NCI-H1436 (cell line): ENCODE measurements around the gene OGFRL1.
"Not testable (repeated sequence)": the region's sequence is repeated elsewhere in the genome, so short reads cannot be mapped to it uniquely, and the experiment has no call there.

ENCODE experiments used
- DNase-seq: peaks from one replicate; lab custom pipeline; 2025; lab: John Stamatoyannopoulos, UW

The OGFRL1 gene

DNA sequence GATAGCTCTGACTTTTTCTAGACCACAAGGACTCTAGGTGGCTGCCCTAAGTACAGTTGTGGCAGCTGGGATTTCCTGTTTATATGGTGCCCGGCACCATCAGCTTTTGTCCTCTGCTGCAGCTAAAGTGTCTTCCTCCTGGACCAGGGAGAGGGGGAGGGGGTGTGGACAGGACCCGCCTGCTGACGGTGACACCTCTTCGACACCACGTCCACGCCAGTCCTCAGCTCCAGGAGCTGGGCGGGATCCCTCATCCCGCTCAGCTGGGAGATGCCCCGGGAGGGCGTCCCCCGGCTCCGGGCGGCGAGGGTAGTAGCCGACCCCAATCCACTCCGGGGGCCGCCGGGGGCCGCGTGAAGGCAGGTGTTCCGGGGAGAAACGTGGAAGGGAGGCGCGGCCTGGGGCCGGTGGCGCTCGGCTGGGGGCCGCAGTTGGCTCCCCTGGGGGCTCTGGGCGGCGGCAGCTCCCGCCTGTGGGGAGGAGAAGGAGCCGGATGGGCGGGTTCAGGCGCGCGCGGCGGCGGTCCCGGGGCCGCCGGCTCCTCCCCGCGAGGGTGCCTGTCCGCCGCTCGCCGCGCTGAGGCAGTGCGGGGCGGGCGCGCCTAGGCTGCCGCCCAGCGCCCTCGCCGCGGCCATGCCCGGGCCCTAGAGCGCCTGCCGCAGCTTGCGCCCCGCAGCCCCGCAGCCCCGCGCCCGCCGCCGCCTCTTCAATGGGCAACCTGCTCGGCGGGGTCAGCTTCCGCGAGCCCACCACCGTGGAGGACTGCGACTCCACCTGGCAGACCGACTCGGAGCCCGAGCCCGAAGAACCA, at the start of gene OGFRL1:
Gene OGFRL1, plus strand, starts transcription at position 584 of the 811 bp plus-strand sequence. Its CDS starts 126 bp downstream, at position 710.
- peak; percentile 45 for DNase-seq

DNA sequence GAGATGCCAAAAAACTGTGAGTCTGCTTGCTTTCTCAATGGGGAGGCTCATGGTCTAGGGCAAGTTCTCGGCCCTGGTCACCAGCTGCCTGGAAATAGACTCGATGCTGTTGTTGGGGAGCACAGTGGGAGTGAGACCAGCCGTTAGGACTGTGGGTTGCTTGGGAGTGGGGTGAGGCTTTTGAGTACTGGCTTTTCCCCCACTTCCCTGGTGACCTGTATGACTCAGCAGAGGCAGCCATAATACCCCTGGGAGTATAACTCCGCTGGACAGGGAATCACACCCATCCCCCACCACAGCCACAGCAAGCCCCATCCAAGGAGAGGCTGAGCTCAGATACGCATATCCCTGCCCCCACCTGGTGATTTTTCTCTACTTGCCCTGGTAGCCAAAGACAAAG, 48.9 kb upstream of the OGFRL1 start:
- no peak for DNase-seq

DNA sequence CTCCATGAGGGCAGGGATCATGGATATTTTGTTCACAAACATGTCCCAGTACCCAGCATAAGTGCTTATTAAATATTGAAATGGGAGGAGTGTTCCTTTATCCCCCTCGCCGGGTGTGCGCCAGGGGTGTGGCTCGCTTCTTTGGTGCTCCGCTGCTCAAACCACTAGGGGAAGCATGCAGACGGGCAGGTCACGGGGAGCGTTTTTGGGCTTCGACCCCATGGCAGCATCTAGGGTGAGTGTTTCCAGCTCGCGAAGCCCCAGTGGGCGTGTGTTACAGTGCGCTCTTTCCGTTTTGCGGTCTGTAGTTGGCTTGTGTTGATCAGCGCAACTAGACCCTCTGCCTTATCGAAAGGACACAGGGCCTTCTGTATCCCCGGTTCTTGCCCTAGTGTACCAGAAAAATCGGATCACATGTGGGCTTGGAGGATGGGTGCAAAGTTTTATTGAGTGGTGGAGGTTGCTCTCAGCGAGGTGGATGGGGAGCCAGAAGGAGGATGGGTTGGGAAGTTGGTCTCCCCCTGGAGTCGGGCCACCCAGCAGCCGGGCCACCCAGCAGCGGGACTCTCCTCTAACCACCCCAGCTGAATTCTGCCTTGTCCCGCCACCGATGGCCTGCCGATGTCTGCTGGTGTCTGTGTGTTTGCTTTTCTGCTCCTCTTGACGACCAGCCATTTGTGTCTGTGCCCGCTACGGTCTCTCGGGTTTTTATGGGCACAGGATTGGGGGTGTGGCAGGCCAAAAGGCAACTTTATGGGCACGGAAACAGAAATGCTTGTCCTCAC, 43.2 kb upstream of the OGFRL1 start:
- DNase-seq = no peak

DNA sequence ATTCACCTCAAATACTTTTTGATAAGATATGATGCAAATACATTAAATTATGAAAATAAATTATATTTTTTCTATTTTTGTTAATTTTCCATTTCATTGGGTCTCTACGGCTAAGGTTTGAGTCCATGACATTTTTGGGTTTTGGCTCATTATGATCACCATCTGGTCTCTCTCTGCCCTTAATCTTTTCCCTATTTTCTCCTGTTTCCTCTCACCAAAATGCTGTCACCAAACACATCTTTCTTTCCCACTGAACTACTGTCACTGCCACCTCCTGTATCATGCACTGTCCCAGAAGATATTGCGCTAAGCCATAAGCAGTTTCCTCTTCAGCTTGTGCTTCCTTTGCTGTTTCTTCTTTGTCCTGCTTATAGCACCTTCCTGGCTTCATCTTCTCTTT, 42.0 kb upstream of the OGFRL1 start:
- no peak for DNase-seq

DNA sequence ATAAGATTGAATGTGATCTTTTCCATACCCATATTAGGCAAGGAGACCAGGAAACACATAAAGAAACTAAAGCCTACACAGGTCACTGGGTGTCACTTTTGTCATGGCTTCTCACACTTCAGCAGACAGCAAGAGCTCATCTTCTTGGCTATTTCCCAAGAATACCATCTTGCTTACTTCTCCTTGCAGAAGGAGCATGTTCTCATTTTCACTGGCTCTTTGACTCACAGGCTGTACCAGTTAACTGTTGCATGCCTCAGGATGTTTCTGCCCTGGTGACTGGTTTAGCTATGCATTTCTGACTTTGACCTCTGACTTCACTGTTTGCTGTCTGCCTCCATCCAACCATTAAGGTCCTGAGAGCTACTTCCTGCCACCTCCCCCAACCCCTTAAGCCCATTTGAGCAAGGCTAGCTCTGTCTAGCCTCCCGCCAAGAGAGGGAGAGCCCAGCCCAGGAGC, 40.3 kb upstream of the OGFRL1 start:
- DNase-seq = no peak

DNA sequence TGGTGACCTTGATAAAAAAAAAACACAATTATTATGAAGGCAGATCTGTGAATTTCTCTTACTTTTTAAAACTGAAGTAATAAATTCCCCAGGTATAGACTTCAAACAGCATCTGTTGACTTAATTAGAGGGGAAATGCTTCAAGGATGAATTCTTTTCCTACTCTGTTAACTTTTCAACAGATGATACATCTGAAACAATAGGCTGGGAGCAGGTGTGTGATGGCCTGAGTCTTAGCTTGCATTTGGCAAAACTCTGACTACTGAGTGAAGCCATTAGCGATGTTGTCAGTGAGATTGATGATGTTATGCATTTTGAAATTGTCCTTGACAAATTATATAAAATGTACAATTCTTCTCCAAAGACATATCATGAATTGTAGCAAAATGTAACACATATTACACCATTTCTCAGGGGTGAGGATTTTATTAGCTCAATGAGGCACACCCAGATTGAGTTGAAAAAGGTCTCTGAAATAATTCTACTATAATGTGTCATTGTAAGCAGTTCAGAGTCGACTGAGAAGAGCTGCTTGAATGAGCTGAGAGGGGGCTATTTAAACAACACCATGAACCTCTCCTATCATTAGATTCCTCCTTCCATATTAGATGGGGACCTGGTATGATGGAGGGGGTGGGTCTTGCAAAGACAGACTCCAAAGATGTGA, 39.6 kb upstream of the OGFRL1 start:
- no peak for DNase-seq

DNA sequence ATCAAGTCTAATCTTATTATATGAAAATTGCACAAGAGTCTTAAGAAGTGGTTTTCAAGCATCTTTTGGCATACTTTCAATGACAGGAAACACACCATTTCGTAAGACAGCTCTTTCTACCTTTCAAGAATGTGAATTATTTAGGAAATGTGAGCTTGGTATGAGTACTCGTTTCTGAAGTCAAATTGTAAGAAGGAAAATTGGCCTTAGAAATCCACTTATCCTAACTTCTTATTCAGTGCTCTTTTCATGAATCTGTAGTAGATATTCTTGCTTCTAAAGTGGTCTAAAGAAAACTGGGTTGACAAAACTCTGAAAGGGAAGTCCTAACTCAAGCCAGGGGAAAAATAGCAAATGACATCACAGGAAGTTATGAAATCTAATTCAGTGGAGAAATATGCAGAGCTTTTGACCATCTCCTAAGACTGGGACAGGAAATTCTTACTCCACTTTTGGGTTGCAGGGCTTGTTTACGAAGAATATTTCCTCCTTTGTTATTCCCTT, 38.5 kb upstream of the OGFRL1 start:
- DNase-seq = no peak

DNA sequence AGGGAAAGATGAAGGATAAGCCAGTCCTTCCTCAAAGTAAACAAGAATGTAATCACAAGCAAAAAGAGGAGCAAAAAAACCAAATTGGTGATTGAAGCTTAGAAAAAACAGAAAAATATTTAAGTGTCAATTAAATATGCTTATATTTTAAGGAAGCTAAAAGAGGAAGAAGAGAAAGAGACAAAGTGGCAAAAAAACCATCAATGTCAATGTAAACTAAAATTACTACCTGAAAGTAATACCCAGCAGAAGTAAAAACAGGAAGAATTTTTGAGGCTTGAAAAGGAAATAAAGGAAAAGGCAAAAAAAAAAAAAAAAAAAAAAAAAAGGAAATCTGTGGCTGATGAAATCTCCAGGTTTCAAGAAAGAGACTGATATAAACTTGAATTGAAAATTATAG, 36.2 kb upstream of the OGFRL1 start:
- DNase-seq = no peak

DNA sequence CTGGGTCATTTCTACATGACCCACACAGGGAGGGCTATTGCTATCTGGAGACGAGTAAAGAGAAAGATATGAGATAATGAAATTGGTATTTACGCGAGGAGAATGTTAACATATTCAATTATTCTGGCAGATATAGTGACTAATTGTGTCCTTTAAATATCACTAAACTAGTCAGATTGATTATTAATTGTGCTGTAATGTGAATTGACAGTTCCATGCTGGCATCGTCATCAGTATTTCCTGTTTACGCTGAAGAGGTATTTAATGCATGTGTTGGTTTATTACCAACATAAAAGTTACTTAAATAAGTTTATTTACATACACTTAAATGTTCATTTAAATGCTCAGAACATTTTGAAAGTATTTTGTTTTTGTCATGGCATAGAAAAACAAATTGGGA, 35.7 kb upstream of the OGFRL1 start:
- no peak for DNase-seq

DNA sequence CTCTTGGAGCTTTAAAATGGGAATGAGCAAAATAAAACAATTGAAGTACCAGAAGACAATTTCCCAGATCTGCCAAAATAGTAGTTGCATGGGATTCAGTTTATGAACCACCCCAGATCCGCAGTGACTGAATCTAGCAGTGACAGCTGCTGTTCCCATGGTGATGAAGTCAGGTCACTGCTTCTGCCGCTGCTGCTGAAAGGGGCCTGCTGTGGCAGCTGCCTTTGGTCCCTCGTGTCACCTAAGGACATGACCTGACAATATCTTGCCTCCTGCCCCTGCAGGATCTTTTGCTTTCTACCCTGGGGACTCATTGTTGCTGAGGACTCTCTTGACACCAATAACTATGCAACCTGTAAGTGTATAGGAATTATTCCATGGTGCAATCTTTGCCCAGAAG, 34.3 kb upstream of the OGFRL1 start:
- no peak for DNase-seq

DNA sequence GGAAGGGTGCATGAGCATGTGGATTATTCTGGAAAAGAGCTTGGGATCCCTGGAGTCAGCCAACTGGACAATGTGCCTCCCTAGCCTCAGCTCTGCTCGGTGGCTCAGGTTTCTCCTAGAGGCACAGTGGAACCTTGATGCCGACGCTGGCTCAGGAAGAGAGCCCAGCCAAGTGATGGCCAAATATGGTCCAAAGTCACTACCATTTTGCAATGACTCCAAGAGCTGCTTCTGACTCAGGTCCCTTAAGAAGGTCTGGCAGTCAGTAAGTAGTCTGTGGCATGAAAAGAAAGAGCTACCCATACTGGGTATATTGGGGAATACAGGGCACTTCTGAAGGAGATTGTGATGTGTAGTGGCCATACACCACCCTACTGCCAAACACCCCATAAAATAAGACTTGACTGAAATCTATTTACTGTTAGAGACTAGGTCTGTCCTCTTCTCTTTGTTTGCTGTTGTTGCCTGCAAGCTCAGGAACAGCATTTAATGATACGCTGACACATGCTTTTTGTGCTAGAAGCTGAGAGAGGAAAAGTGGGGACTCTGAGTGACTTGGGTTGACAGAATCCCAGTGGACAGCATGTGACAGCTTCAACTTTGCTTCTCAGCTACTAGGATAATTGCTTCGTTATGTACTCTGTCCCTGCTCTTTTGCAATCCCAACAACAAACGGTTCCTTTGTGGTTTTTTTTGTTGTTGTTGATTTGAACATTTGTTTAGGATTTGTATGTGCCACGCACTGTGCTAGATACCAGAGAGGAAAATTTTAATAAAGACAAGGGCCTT, 30.3 kb upstream of the OGFRL1 start:
- no peak for DNase-seq

DNA sequence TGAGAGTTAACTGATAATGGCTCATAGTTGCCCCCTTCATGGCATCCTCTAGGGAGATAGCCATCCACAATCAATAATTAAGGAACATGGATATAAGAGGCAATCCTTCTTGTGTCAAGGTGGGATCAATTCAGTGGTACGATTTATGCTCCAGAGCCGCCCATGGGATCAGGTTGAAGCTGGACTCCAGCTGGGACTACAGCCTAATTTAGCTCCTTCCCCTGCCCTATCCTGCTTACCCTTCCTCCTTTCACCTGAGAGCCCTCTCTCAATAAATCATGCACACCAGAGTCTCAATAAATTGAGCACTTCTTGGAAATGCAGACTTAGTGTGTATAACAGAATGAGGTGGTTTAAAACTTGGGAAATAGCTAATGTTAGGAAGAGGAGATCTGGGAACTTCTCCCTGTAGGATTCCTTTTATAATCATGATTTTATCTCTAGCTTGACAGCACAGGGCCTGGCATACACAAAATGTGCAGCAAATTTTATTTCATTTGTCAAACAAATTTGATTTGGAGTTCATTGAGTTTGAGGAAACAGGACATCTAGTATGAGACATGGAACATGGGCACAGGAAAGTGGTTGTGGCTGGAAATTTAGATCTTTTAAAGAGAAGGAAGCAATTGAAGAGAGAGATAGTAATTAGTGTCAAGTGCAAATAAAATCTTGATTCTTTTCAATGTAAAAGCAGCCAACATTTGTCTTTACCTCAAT, 28.6 kb upstream of the OGFRL1 start:
- no peak for DNase-seq

DNA sequence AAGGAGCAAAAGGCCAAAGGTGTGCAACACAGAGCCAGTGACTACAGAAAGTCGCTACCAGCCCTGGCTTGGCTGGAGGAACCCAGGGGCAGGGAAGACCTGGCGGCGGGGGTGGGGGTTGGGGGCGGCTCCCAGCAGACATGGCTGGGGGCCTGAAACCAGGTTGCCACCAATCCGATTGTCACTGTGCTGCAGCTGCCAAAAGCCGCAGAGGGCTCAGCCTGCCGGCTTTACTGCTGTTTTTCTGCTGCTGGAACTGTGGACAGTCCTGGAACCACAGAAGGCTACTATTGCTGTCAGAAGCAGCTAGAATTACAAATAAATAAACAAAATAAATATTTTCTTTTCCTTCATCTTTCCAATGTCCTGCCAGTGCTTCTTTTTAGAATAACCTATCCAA, 25.7 kb upstream of the OGFRL1 start:
- no peak for DNase-seq

DNA sequence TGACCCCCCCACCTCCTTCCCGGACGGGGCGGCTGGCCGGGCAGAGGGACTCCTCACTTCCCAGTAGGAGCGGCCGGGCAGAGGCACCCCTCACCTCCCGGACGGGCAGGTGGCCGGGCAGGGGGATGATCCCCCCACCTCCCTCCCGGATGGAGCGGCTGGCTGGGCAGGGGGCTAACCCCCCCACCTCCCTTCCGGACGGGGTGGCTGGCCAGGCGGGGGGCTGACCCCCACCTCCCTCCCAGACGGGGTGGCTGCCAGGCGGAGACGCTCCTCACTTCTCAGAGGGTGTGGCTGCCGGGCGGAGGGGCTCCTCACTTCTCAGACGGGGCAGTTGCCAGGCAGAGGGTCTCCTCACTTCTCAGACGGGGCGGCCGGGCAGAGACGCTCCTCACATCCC, 22.2 kb upstream of the OGFRL1 start:
- DNase-seq = not testable (repeated sequence)

DNA sequence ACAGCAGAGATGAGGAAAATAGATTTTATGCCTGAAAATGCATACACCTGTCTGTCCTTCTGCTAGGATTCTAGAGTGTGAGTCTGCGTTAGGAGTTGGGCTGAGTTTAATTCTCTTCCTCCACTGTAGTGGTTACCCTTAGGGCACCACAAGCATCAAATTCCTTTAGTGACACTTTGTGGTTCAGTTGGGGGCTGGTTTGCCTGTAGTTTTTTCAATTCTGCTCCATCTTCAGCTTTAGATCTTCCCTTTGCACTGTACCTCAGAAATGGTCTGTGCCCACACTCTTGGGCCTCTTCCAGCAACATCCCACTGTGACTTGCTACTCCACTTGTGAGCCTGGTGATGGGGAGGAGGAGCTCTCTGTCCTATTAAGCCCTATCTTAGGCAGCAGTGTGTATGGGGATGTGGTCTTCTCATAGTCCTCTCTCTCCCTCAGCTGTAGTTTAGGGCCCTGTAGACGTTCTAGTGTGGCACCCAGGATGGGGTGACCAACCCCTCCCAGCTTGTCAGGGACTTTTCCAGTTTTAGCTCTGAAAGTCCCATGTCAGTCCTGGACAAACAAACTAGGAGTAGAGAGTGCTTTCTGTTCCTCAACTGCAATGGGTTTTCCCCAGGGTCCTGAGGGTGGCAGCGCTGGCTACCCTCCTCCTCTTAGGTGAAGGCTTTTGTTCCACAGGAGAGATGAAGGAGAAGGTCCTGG, 19.7 kb upstream of the OGFRL1 start:
- DNase-seq = no peak

DNA sequence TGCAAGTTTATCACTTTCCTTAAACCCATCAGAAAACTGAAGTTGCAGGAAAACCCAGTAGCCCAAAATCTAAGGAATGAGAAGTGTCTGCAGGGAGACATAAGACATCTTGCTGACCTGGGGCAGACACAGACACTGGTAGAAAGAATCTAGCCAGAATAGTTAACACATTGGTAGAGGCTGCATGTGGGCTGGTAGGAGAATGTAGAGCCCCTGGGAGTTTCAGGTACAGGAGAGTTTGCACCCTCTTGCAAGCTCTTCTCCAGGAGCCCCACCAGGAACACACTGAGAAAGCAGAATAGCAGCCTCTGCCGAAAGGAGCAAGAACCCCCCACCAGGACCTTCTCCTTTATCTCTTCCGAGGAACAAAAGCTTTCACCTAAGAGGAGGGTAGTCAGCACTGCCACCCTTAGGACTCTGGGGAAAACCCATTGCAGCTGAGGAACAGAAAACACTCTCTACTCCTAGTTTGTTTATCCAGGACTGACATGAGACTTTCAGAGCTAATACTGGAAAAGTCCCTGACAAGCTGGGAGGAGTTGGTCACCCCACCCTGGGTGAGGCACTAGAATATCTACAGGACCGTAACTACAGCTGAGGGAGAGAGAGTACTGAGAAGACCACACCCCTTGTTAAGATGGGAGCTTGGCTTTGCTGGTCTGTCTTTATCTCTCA, 10.5 kb upstream of the OGFRL1 start:
- no peak for DNase-seq

DNA sequence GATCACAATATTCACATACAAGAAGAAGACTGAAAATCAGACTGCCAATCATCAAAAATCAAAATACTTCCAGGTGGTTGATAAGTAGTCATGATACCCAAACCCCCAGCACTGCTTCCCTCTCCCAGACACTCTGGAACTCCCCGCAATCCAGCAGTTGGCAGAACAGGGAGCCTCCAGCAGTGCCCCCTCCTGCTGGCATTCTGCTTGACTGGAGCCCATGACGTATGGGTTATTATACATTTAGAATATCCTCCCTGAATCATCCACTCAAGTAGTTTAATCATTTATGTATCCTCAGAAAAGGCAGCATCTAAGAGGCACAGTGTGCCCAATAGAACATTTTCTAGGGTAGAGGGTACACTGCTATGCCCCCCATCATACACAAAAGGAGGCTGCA, 9.3 kb upstream of the OGFRL1 start:
- DNase-seq = no peak

DNA sequence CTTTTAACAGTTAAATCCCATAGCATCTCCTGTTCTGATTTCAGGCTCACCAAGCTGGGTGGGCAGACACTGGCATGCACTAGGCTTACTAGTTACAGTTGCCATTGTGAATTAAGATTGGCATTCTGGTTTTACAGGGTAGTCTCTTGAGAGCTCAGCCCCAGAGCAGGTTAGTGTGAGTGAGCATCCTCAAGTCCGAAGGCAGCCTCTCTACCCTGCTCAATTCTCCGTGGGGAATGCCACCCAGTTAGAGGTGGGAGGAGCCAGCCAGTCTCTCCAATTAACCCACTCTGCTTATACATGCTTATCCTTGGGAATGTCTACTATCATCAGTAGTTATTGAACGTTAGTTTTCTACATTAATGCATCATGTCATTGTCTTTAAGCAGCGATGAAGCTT, 8.9 kb upstream of the OGFRL1 start:
- no peak for DNase-seq

DNA sequence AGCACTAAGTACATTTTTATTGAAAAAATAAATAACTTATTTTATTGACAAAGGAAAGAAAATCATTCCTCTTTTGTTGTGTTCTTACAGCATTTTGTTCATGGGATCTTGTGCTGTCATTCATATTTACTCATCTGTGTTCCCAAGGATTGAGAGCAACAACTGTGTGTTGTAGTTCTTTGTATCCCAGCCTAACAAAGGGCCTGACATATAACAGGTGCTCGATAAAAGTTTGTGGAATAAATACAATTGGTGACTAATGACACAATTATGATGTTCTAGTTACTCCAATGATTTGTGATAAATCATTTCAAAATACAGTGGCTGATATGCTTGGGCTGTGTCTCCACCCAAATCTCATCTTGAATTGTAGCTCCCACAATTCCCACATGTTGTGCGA, 7.9 kb upstream of the OGFRL1 start:
- DNase-seq = no peak

DNA sequence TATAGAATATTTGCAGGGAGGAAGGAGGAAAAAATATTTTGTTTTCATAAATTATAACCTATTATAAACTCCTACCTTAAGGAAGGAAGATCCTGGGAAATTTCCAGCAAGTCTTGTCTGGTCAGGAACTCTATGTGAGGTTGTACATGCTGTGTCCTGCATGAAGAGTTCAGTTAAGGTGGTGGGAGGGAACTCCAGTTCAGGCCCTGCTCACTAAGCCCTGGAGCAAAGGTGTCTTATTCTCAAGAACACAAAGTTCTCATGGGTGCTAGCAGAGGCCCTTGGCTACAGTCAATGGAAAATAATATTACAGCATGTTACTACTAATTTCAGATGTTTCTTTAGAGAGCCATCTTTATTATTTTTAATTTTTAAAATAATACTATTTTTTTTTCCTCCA, 3.8 kb upstream of the OGFRL1 start:
- no peak for DNase-seq
